NCI-H1436 treated with DMSO at 0.1 percent for 48 hours (cell line): Measurements from ENCODE around the gene MRGPRD.

Experiments used
- DNase-seq: peaks from one replicate; lab custom pipeline; 2025; lab: John Stamatoyannopoulos, UW

MRGPRD gene

GRCh38 chr11:68946416-68947090, 34.2 kb downstream of the MRGPRD start:
- no peak for DNase-seq

DNA sequence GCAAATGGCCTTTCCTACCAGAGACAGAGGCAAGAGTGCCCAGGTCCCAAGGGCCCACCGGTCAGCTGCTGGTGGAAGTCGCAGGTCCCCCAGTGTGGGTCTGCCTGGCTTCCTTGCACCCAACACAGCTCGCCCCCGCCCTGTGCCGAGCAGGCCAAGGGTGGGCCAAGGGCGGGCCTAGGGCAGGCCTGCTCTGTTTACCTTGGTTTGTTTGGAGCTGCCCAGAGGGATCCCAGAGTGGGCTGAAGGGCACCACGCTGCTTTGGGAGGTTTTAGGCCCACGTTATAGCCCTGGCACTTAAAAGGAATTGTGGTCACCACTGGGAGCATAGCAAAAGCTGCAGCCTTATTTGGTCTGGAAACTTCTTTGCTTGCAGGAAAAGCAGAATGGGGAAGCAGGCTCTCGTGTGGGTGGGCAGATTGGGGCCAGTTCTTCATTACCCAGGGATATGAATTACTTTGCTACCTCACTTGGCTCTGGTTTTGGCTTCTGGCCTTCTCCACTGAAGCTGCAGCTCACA, 38.0 kb downstream of the MRGPRD start:
- DNase-seq, result no peak

DNA sequence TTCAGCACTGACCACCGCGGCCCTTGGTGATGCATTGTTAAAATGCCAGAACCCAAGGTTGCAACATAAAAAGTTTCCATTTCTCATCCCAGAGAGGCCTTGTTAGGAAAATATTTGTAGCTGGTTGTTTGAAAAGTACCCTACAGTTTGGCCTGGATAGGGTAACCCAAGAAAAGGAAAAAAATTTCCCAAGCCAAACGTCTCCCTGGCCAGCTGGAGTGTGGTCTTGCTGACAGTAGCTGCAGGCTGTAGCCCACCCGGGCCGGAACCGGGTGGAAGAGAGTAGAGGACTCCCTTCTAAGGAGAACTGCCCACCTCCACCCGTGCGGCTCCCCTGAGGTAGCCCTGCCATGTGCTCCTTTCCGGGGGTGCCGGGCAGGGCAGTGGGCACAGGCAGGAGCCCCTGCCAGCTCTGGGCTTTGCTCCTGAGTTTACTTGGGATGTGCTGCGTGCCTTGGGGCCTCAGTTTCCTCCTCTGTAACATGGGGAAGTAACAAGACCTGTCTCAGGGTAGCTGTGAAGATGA, 38.6 kb downstream of the MRGPRD start:
- no peak for DNase-seq

DNA sequence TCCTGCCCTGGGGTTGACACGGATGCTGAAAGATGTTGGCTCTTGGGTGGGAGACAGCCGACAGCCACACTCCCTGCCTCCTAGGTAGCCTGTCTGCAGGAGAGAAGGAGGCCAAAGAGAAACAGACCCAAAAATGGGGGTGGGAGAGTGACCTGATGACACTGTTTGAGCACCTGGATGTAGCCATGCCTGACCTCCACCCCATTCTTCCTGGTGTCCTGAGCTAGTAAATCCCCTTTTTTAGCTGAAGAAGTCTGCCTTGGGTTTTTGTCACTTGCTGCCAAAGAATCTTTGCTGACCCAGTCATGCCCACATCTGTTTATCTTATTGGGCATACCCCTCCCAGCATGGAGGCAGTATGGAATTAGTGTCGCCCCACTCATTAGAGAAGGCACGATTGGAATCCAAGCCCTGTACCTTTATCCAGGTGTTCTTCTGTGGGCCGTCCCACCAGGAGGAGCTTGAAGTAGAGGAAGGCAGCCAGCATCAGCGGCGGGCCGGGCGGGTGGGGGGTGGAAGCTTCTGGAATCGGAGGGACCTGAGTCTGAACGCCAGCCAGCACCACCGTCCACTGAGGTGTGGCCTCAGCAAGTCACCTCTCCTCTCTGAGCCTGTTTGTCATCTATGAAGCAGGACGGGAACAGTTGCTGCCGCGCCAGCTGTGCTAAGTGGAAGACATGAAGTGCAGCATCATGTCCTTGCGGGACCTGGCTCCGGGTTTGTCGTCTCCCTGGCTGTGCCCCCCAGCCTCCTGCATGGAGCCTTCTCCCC, 39.3 kb downstream of the MRGPRD start:
- DNase-seq, result no peak

DNA sequence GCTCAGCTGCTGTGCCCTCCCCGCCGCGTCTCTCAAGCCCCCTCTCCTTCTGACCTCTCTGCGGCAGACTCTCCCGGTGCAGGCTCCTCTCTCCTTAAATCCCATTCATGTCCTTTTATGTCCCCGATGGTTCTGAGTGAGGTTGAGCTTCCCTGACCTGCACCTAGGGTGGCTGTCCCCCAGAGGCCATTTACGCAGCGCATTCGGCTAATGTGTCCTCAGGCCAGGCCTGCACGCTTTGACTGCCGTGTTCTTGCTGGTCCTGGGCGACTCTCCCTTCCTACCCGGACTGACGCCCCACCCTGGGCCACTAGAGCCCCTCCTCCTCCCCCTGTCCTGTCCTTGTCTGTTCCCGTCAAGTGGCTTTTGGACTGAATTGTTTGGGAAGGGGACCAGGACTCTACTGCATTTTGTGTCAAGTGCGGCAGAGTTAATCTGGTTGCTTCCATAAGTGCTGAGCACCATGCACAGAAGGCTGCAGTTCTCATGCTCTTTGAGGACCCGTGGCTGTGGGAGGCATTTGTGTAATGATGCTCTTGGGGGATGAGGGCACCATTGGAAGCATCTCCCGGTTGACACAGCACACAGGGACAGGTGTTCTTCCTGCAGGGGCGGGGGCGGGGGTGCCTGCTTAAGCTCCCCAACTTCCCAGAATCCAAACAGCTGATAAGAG, 40.0 kb downstream of the MRGPRD start:
- DNase-seq, result no peak

DNA sequence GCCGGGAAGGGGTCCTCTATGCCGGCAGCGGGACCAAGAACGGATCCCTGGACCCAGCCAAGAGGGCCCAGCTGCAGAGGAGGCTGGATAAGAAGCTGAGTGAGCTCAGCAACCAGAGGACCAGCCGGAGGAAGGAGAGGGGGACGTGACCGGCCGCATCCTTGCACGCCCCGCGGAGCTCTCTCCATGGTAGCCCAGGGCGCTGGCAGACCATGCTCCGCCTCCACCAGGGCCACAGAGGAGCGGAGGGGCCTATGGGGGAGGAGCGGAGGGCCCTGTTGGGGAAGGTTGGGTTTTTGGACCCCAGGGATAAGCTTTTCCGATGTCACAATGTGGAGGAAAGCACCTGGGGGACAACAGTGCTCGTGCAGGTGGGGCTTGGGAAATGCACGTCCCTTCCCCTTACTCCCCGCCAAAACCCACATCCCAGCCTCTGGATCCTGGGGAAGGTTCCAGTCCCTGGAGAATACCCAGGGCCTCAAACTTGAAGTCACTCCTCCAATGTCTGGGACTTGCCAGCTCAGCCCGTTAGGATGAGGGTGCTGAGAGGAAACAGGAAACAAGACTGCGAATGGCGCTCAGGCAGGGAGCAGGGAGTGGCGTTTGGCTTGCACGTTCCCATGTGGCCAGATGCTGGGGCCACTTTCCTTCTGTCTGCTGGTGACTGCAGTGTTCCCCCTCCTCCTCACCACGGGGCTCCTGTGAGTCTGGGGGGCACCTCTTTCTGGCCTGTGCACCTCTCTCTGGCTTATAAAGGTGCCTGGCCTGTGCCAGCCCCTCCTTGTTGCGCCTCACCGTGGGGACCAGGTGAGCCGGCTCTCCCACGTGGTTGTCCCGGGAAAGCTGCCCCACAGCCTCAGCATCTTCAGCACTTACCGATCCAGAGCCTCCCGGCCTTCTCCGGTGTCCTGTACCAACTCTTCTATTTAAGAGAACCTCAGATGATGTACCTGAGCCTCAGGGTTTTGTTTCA, 40.9 kb downstream of the MRGPRD start:
- no peak for DNase-seq

DNA sequence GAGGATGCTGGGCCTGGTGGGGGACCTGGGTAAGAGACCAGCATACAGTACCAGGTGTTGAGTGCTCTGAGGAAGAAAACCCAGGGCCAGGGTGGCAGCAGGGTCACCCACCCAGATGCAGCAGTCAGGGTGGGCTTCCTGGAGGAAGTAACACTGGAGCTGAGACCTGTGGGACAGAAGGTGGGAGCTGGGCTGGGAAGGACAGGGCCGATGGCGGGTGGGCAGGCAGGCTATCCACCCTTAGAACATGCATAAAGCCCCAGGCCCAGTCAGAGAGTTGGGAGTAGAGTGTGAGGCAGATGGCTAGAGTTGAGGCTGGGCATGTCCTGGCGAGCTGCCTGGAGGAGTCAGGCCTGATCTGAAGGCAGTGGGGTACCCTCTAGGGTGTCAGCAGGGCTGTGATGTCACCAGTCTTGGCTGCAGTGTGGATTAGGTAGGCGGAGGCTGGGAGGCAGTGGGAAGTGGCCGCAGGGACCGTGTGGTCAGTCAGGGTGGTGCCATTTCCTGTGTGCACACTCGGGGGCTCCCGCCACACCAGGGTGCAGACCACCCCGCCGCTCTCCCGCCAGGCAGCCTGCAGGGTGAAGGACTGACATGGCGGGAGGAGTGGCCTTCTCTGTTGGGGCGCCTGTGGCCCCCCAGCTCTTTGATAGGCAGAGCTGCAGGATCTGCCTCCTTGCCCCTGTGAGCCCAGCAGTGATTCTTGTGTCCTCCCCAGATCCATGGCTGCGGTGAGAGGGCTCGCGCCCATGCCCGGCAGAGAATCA, 41.8 kb downstream of the MRGPRD start:
- no peak for DNase-seq

- DNase-seq, result no peak
Observed at GRCh38 chr11:68938088-68938487, 42.7 kb downstream of the MRGPRD start.

DNA sequence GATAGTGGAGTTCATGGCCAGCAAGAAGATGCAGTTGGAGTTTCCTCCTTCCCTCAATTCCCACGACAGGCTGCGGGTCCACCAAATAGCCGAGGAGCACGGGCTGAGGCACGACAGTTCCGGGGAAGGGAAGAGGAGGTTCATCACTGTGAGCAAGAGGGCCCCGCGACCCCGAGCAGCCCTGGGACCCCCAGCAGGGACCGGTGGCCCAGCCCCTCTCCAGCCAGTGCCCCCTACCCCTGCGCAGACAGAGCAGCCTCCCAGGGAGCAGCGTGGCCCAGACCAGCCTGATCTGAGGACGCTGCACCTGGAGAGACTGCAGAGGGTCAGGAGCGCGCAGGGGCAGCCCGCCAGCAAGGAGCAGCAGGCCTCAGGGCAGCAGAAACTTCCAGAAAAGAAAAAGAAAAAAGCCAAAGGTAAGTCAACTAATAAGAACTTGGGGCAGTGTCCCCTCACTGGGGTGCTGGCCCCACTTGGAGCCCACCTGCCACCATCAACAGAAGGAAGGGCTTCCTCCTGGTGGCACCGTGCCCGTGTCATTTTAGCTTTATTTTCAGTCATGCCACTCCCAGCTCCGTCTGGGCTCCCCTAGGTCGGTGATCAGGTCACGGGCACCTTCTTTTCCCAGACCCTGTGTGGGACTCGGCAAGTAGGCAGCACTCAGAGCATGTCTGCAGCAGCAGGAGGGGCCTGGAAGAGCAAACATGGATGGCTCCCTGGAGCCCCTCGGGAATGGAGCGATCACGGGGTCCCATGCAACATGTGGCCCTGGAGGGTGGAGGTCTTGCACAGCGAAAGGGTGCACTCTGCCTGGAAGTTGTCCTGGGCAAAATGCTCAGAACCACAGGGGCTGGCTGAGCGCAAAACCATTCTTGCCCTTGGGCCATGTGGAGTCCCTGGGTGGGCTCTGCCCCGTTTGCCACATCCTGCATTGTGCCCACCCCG, 43.8 kb downstream of the MRGPRD start:
- no peak for DNase-seq

DNA sequence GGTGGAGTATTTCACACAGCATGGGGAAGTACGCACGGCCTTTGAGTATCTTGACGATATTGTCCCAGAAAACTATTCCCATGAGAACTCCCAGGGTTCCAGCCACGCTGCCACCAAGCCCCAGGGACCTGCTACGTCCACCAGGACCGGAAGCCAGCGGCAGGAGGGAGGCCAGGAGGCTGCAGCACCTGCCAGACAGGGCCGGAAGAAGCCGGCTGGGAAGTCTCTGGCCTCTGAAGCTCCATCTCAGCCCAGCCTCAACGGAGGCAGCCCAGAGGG, 44.5 kb downstream of the MRGPRD start:
- no peak for DNase-seq

- DNase-seq, result no peak
Observed at GRCh38 chr11:68935516-68936357, 45.0 kb downstream of the MRGPRD start.

DNA sequence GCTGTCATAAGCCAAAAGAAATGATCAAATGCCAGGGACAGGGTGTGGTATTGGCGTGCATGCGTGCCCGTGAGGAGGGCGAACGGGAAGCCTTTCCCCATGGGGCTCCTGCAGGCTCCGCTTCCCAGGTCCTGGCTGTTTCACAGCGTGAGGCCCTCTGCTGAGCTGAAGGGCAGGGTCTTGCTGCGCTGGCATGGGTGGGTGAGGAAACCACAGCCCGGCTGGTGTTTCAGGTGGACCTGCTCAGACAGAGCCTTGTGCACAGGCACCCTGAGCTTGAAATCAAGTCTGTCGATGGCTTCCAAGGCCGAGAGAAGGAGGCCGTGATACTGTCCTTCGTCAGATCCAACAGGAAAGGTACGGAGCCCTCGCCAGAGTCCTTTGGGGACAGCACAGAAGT, 45.7 kb downstream of the MRGPRD start:
- DNase-seq, result no peak

- DNase-seq, result no peak
Observed at GRCh38 chr11:68934666-68935065, 46.1 kb downstream of the MRGPRD start.

- no peak for DNase-seq
Observed at GRCh38 chr11:68934321-68934645, 46.5 kb downstream of the MRGPRD start.

GRCh38 chr11:68933605-68934320, 47.0 kb downstream of the MRGPRD start:
- DNase-seq, result no peak

- no peak for DNase-seq
Observed at GRCh38 chr11:68932933-68933577, 47.7 kb downstream of the MRGPRD start.

- no peak for DNase-seq
Observed at GRCh38 chr11:68932358-68932757, 48.4 kb downstream of the MRGPRD start.

DNA sequence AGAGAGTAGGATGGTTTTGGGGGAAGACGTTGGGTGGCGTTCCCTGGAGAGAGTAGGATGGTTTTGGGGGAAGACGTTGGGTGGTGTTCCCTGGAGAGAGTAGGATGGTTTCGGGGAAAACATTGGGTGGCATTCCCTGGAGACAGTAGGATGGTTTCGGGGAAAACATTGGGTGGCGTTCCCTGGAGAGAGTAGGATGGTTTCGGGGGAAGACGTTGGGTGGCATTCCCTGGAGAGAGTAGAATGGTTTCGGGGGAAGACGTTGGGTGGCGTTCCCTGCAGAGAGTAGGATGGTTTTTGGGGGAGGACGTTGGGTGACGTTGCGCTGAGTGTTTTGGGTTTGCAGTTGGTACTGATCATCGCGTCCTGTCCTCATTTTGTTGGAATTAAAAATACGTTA, 48.9 kb downstream of the MRGPRD start:
- DNase-seq, result no peak
